Measurements from ENCODE around the gene MYO19.
"Not testable (repeated sequence)": the region's sequence is repeated elsewhere in the genome, so short reads cannot be mapped to it uniquely, and the experiment has no call there.

MYO19 gene

GRCh38 chr17:36461330-36462110 lies 73.1 kb downstream of the MYO19 start:
- DNase-seq (ENCODE audit: low read depth in 2 of 2), result no peak

GRCh38 chr17:36460265-36460937 lies 74.3 kb downstream of the MYO19 start:
- DNase-seq (ENCODE audit: low read depth in 2 of 2), result no peak

- DNase-seq (ENCODE audit: low read depth in 2 of 2), result no peak
Measured at GRCh38 chr17:36459601-36460000, 75.1 kb downstream of the MYO19 start.

GRCh38 chr17:36459045-36459444 lies 75.6 kb downstream of the MYO19 start:
- no peak for DNase-seq (ENCODE audit: low read depth in 2 of 2)

GRCh38 chr17:36457701-36458100 lies 77.0 kb downstream of the MYO19 start:
- not testable (repeated sequence) for DNase-seq (ENCODE audit: low read depth in 2 of 2)

GRCh38 chr17:36452888-36453287 lies 81.8 kb downstream of the MYO19 start:
- not testable (repeated sequence) for DNase-seq (ENCODE audit: low read depth in 2 of 2)

GRCh38 chr17:36449997-36450396 lies 84.7 kb downstream of the MYO19 start:
- DNase-seq (ENCODE audit: low read depth in 2 of 2), result not testable (repeated sequence)
